ENCODE data around the gene MTHFSD.

Gene MTHFSD

GRCh38 chr16:86510465-86511261, 44.4 kb downstream of the MTHFSD start, which contains the start of gene FOXF1:
TSS of gene FOXF1 (plus strand) at chr16:86510527. CDS start at chr16:86510570, 43 bp downstream.
- DNase-seq = no peak

- no peak for DNase-seq
Observed at GRCh38 chr16:86509759-86510464, 45.1 kb downstream of the MTHFSD start.

- no peak for DNase-seq
Observed at GRCh38 chr16:86508947-86509758, 45.9 kb downstream of the MTHFSD start.

GRCh38 chr16:86508028-86508946, 46.7 kb downstream of the MTHFSD start:
- no peak for DNase-seq

GRCh38 chr16:86507173-86508027, 47.6 kb downstream of the MTHFSD start:
- DNase-seq = no peak

- no peak for DNase-seq
Observed at GRCh38 chr16:86505899-86506864, 48.9 kb downstream of the MTHFSD start.

GRCh38 chr16:86505185-86505898, 49.7 kb downstream of the MTHFSD start:
- DNase-seq = no peak

- no peak for DNase-seq
Observed at GRCh38 chr16:86504315-86505184, 50.5 kb downstream of the MTHFSD start.

GRCh38 chr16:86503830-86504229, 51.2 kb downstream of the MTHFSD start:
- no peak for DNase-seq

- DNase-seq = no peak
Observed at GRCh38 chr16:86502856-86503748, 51.9 kb downstream of the MTHFSD start.

GRCh38 chr16:86501989-86502855, 52.8 kb downstream of the MTHFSD start:
- no peak for DNase-seq

- DNase-seq = peak; percentile 4
Observed at GRCh38 chr16:86500708-86501510, 54.1 kb downstream of the MTHFSD start.

GRCh38 chr16:86499889-86500707, 54.9 kb downstream of the MTHFSD start:
- no peak for DNase-seq

GRCh38 chr16:86499440-86499786, 55.6 kb downstream of the MTHFSD start:
- no peak for DNase-seq
